Endothelial cell of umbilical vein (primary cell): ENCODE results near the gene C1QTNF8. TPM values are rescaled to one million over a fixed set of nuclear protein-coding genes. Genes with fewer than 3 reads are reported as not detected.

ENCODE experiments used
- BruUV-seq: library from RNA; stranded (reverse); fragments of 400-500 nt; replicated peaks from 2 replicates; lab custom pipeline; 2021; lab: Mats Ljungman, UMichigan
- CTCF ChIA-PET: fragments of 300-600, 350-600 bp; sonication (Branson Sonifier 250); formaldehyde crosslinking; loops from one replicate; lab custom pipeline; 2021; ENCODE audit warnings: antibody characterized with exemption, inconsistent platforms; lab: Charles Lee
- POLR2A ChIA-PET: fragments of 300-600, 350-600 bp; sonication (Branson Sonifier 250); formaldehyde crosslinking; loops from one replicate; lab custom pipeline; 2021; ENCODE audit warnings: antibody characterized with exemption, inconsistent platforms; lab: Charles Lee
- DNase-seq: peaks from one replicate; pipeline ENCODE4 v3.0.0-alpha.2; 2011; ENCODE audit warnings: low read depth, low spot score
- FAIRE-seq: peaks from 2 replicates; lab custom pipeline; 2011; peaks lifted over from hg19 to GRCh38; lab: Jason Lieb, UNC
- H2AFZ ChIP-seq: 2 replicates; pipeline ENCODE4 v1.6.0; 2012; ENCODE audit warnings: low read depth, low read length, control low read depth, inconsistent platforms
- H3K27ac ChIP-seq: 2 replicates; pipeline ENCODE4 v1.5.1; 2011; ENCODE audit warnings: low read depth, mild to moderate bottlenecking, control low read depth, low read length, moderate library complexity; ENCODE audit not compliant: insufficient read depth
- H3K27me3 ChIP-seq, 2 experiments: 2 replicates each; pipeline versions ENCODE4 v1.6.0 to v1.6.1; 2011; ENCODE audit warnings: low read length in 2 of 2, mixed read lengths in 1 of 2; ENCODE audit not compliant: control insufficient read depth in 2 of 2, insufficient read depth in 2 of 2
- H3K36me3 ChIP-seq, 2 experiments: 2 replicates in 1 of 2; 3 replicates in 1 of 2; pipeline ENCODE4 v1.5.1; 2011; ENCODE audit warnings: low read length in 2 of 2, mild to moderate bottlenecking in 1 of 2, moderate library complexity in 1 of 2; ENCODE audit not compliant: control insufficient read depth in 2 of 2, insufficient read depth in 2 of 2; ENCODE audit errors: extremely low read depth in 1 of 2
- H3K4me1 ChIP-seq: 3 replicates; pipeline ENCODE4 v1.5.1; 2011; ENCODE audit warnings: mild to moderate bottlenecking, low read length; ENCODE audit not compliant: control insufficient read depth, insufficient read depth; ENCODE audit errors: extremely low read depth
- H3K4me2 ChIP-seq: 2 replicates; pipeline ENCODE4 v1.6.1; 2011; ENCODE audit warnings: low read length, control low read depth, mixed read lengths; ENCODE audit not compliant: insufficient read depth
- H3K4me3 ChIP-seq, 3 experiments: fragments of 200-600 bp in 1 of 3; sonication (generic), shearing (Covaris generic) in 1 of 3; replicated peaks in 1 of 3; 2 replicates each; pipeline ENCODE4 v1.5.1; 2011 to 2016; ENCODE audit warnings: control low read depth in 3 of 3, low read length in 3 of 3, mild to moderate bottlenecking in 2 of 3, inconsistent platforms in 1 of 3, low read depth in 1 of 3, moderate library complexity in 1 of 3; ENCODE audit not compliant: insufficient read depth in 1 of 3
- H3K79me2 ChIP-seq: 2 replicates; pipeline ENCODE4 v1.6.0; 2012; ENCODE audit warnings: low read length, inconsistent platforms; ENCODE audit not compliant: control insufficient read depth, insufficient read depth
- H3K9ac ChIP-seq: replicated peaks from 2 replicates; pipeline ENCODE3; 2011; ENCODE audit warnings: low read length, control low read depth; ENCODE audit not compliant: insufficient read depth; ENCODE audit errors: extremely low read depth
- H3K9me1 ChIP-seq: replicated peaks from 3 replicates; pipeline ENCODE4 v1.6.0; 2011; ENCODE audit warnings: mild to moderate bottlenecking, low read length; ENCODE audit not compliant: control insufficient read depth, insufficient read depth; ENCODE audit errors: extremely low read depth
- H3K9me3 ChIP-seq: replicated peaks from 2 replicates; pipeline ENCODE4 v1.5.1; 2012; ENCODE audit warnings: low read length, inconsistent platforms; ENCODE audit not compliant: control insufficient read depth, insufficient read depth
- H4K20me1 ChIP-seq: replicated peaks from 2 replicates; pipeline ENCODE3; 2011; ENCODE audit warnings: mild to moderate bottlenecking, low read length; ENCODE audit not compliant: control insufficient read depth, insufficient read depth; ENCODE audit errors: extremely low read depth
- EZH2 ChIP-seq: IDR thresholded peaks from 2 replicates; pipeline ENCODE4 v1.6.1; 2012; ENCODE audit warnings: borderline replicate concordance, low read depth, mild to moderate bottlenecking, moderate library complexity, low read length, inconsistent platforms; ENCODE audit not compliant: severe bottlenecking
- GATA2 ChIP-seq: IDR thresholded peaks from 2 replicates; pipeline ENCODE4 v1.7.0; 2011; ENCODE audit warnings: low read depth, mild to moderate bottlenecking, moderate library complexity, mixed read lengths, low read length; ENCODE audit not compliant: insufficient read length, insufficient read depth
- MAX ChIP-seq: IDR thresholded peaks from 2 replicates; pipeline ENCODE4 v1.6.1; 2011; ENCODE audit not compliant: insufficient read depth, insufficient read length
- MYC ChIP-seq: IDR thresholded peaks from one replicate; pipeline ENCODE4 v1.6.1; 2011; ENCODE audit warnings: mild to moderate bottlenecking, low read depth, low read length
- POLR2A ChIP-seq: IDR thresholded peaks from 2 replicates; pipeline ENCODE4 v1.6.1; 2012; ENCODE audit warnings: low read depth, mild to moderate bottlenecking, control low read depth, low read length
- POLR2AphosphoS5 ChIP-seq: IDR thresholded peaks from 2 replicates; pipeline ENCODE4 v1.6.1; 2012; ENCODE audit warnings: low read depth, mild to moderate bottlenecking, control low read depth, low read length, moderate library complexity; ENCODE audit not compliant: insufficient read depth
- dilution Hi-C: fragments of 300-500 bp; cut with MboI; formaldehyde crosslinking; loops from one replicate; pipeline ENCODE4 v1.15.0; 2019; ENCODE audit warnings: low sequenced_read_pairs; ENCODE audit not compliant: extremely low pct_ligation_motif_present
- intact Hi-C: fragments of 100-400 bp; cut with micrococcal nuclease; formaldehyde crosslinking; loops from one replicate; pipeline ENCODE4 v1.10.0; 2022
- polyA plus RNA-seq, 4 experiments: library from polyadenylated mRNA; depleted of rRNA in 3 of 4; stranded (reverse) in 3 of 4; unstranded in 1 of 4; fragments of >200 nt; gene quantifications; 2 replicates each; pipeline versions ENCODE4 v1.2.1 to v1.2.3, GENCODE V29; 2011 to 2012; ENCODE audit warnings: missing spikeins in 1 of 4
- total RNA-seq: library from RNA; stranded (reverse); gene quantifications from 2 replicates; pipeline ENCODE4 v1.2.3, GENCODE V29; 2021

C1QTNF8 gene
- total and polyA plus RNA-seq, 2 donors (not counting 3 experiments of a cell fraction or from before 2014, with no cell fraction given): not detected

- intact Hi-C loops: no loop called here
- no peaks in the 10 kb centered on the region for H3K9me3 ChIP-seq
- no peak overlapping the region for H3K4me3 ChIP-seq
- no peak overlapping the region for H3K4me2 ChIP-seq
- H3K4me1 ChIP-seq: no peaks in the 10 kb centered on the region
- H4K20me1 ChIP-seq: no peaks in the 10 kb centered on the region
- H3K9me1 ChIP-seq: no peaks in the 10 kb centered on the region
- no peak for DNase-seq
- no peak overlapping the region for H2AFZ ChIP-seq
- no peaks in the 10 kb centered on the region for H3K79me2 ChIP-seq
- TF ChIP-seq POLR2AphosphoS5: no peak
- no peak overlapping the region for H3K9ac ChIP-seq
- CTCF ChIA-PET: interaction anchor here (2.4 kb wide), 1 partner anchor 15 kb away, joined by 15 read pairs; no protein-coding TSS in a partner anchor
- H3K36me3 ChIP-seq: no peaks in the 10 kb centered on the region
- no peak overlapping the region for H3K27ac ChIP-seq
- POLR2A ChIA-PET: no interaction called here
- dilution Hi-C loops: no loop called here
- no TSS peak for BruUV-seq
- H3K27me3 ChIP-seq: no peaks in the 10 kb centered on the region
- FAIRE-seq: no peak
Measured at GRCh38 chr16:1042049-1042744, 53.8 kb downstream of the C1QTNF8 start.

- Histone ChIP-seq H3K9me1 (no peaks in the 10 kb centered on the region), H3K9ac (no peak overlapping the region), H4K20me1 (no peaks in the 10 kb centered on the region), H3K4me3 (no peak overlapping the region), H3K4me2 (no peak overlapping the region), H3K79me2 (no peaks in the 10 kb centered on the region), H3K9me3 (no peaks in the 10 kb centered on the region), H3K36me3 (no peaks in the 10 kb centered on the region), H3K27ac (no peak overlapping the region), H3K27me3 (no peaks in the 10 kb centered on the region), H3K4me1 (no peaks in the 10 kb centered on the region), H2AFZ (no peak overlapping the region)
- FAIRE-seq (no peak), DNase-seq (no peak)
- BruUV-seq: no TSS peak
- TF ChIP-seq POLR2A: no peak
- no peak for TF ChIP-seq MYC
- no peak for TF ChIP-seq POLR2AphosphoS5
- no peak for TF ChIP-seq EZH2
- no peak for TF ChIP-seq GATA2
- no peak for TF ChIP-seq MAX
- ChIA-PET CTCF (interaction anchor here (2.4 kb wide), 1 partner anchor 17 kb away, joined by 15 read pairs; no protein-coding TSS in a partner anchor), POLR2A (no interaction called here)
- intact Hi-C loops (no loop called here), dilution Hi-C loops (no loop called here)
Measured at GRCh38 chr16:1040346-1040745, 55.7 kb downstream of the C1QTNF8 start.
